GM21529 (cell line): ENCODE results near the gene MSI2.

Source experiments
- ATAC-seq: cut with Tn5 transposase; IDR thresholded peaks from one replicate; pipeline ENCODE4 v1.9.1; 2021; ENCODE audit not compliant: unreplicated experiment

Gene MSI2

DNA sequence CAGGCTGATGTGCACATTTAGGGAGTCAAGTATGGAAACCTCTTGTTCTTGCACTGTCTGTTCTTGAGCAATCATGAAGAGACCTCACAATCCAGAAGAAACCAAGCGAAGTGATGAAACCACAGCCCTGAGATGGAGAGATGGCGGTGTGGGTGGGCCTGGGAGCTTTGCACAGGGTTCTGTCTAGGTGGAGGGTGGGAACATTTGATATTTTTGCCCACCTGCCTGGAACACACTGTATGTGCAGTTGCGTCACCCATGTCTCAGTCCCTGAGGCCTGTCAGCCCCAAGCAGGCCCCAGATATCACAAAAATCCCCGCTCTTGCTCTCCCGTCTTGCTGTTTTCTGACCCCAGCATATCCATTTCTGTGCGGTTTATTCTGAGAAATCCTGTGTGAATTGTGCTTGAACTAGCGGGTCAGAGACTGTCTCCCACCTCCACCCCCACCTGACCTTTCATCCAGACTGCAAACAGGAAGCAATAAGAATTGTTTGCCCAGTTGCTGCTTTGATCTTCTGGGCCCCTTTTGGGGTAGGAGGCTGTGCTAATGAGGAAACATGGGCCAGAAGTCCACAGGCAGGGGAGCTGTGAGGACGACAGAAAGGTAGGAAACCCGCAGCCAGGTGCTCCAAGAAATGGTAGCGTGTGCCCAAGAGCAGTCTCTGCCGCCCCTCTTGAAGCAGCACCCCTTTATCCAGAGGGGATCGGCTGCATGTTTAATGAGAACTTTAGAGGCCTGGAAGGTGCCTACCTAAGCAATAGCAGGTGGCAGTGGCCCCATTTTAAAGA, 304.9 kb downstream of the MSI2 start:
- no peak for ATAC-seq

- no peak for ATAC-seq
Measured at GRCh38 chr17:57562184-57562698, 305.9 kb downstream of the MSI2 start.

GRCh38 chr17:57563958-57564357, 307.6 kb downstream of the MSI2 start:
- no peak for ATAC-seq

DNA sequence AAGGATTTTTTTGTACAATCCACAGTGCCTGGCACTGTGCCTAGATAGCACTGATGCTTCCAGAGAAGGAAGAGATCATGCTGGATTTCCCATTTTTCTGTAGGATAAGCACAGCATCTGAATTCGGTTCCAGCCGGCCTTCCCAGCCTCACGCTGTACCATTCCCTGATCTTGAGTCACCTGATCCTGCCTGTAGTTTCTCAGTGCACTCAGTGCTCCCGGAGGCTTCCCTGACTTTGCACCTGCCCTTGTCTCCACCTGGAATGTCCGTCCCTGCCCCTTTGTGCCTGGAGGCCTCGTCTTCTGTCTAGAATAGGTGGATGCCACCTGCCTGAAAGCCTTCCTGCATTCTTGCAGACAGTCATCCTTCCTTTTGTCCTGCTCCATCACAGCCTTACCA, 308.9 kb downstream of the MSI2 start:
- no peak for ATAC-seq

- ATAC-seq = no peak
Measured at GRCh38 chr17:57566721-57567120, 310.4 kb downstream of the MSI2 start.

DNA sequence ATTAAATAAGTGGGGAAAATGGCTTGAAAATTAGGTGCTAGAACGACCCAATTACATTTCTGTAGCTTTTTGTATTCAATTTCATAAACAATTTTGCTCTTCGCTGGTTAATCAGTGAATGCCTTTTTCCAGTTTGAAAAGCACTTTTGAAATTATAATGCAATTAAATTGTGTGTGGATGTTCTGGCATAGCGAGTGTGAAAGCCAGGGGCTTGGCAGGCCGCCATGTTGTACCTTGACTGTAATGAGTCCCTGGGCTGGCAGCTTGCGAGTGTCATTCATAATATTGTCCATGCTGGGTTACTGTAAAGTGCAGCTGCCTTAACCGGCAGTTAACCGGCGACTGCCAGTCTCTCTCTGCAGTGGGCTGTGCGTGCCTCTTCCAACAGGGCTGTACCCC, 310.9 kb downstream of the MSI2 start:
- ATAC-seq = no peak

DNA sequence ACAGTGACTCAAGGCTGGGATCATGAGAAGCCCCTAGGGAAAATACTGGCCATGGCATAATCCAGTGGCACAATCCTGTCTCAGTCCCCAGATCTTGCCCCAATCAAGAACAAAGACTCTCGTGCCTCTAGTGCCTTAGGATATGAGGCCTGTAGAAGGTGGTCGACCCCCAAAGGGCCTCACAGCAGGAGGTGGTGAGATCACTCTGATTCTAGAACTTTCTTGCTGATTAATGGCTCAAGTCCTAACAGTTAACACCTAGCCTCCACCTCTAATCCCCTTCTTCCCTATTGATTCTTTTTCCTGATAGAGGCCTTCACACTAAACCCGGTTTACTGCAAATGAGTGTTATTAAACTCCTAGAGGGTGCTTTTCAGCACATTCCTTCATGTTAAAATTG, 312.0 kb downstream of the MSI2 start:
- ATAC-seq = no peak

GRCh38 chr17:57569021-57569420, 312.7 kb downstream of the MSI2 start:
- no peak for ATAC-seq

DNA sequence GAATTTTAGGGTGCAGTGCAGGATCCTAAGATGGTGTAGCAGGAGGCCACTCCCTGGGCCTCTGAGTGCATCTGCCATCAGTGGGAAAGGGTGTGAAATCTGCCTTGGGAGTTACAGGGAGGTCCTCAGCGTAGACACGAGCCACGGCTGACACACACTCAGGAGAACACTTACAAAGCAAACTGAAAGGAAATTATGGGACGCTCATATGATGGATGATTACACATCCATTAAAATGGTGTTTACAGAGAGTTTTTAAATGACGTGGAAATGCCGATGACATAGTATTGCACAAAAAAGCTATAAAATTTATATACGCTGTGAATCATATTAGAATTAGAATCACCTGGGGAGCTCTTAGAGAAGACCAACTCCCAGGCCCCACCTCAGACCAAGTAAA, 313.5 kb downstream of the MSI2 start:
- ATAC-seq = no peak

DNA sequence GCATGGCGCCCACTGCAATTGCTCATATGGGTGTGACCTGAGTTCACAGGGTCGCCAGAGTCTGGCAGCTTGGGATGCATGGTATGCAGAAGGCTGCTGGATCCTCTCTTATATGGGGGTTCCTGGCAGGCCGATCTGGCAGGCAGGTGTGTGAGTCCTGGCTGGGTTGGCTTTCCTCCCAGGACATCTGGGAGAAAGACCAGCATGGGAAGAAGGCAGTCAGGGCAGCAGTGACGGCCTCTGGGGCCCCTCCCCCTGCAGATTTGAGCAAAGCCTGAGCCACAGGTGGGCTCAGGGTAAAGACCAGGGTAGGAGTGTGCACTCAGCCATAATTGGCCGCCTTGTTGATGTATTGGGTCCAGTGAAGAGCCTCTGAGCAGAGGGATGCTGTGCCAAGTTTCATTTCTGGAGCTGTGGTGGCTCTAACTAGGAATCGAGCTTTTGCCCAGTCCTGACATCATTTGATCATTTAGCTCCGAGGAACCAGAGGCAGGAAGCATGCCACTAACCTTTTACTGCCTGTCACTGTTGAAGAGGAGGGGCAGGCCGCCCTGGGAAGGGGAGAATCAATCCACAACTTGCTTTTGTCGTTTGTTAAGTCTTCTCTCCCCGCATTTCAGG, 314.5 kb downstream of the MSI2 start:
- no peak for ATAC-seq

DNA sequence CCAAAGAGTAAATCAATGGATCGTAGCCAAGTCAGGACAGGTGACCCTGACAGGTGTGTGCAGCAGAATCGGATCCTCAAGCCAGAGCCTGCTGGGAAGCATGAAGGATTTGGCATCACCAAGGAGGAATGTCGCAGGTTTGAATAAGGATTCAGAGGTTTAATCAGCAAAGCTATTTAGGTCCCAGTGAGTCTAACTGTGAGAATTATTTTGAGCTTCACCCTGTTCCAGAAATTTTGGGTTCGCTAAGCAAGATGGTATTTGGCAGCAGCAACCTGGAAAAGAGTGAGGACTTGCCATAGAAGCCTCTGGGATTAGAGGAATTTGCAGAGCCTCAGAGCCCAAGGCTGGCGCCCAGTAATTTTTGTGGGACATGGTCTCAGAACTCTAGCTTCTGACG, 315.7 kb downstream of the MSI2 start:
- no peak for ATAC-seq

GRCh38 chr17:57572600-57572999, 316.3 kb downstream of the MSI2 start:
- ATAC-seq = no peak

DNA sequence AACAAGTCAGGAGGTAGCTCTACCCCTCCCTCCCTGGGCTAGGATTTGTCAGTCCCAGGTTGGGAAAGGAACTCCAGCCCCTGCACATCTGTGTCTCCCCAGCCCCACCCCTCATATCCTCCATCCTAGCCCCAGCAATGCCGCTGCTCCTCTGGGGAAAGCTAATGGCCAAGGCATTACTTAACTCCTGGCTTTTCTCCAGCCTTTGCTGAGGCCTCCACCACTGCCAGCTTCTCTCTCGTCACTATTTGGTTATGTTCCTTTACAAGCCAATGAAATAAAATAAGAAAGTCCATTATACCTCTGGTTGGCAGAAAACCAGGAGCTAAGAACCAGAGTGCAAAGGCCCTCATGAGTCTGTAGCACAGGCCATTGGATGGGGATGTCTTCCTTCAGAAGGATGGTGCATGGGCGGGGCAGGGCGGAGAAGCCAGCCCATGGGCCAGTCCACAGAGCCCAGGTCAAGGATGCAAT, 317.8 kb downstream of the MSI2 start:
- no peak for ATAC-seq

- ATAC-seq = no peak
Measured at GRCh38 chr17:57576744-57577143, 320.4 kb downstream of the MSI2 start.

GRCh38 chr17:57577751-57578607, 321.7 kb downstream of the MSI2 start:
- no peak for ATAC-seq

GRCh38 chr17:57578608-57579225, 322.4 kb downstream of the MSI2 start:
- no peak for ATAC-seq

- ATAC-seq = no peak
Measured at GRCh38 chr17:57579245-57579644, 322.9 kb downstream of the MSI2 start.

DNA sequence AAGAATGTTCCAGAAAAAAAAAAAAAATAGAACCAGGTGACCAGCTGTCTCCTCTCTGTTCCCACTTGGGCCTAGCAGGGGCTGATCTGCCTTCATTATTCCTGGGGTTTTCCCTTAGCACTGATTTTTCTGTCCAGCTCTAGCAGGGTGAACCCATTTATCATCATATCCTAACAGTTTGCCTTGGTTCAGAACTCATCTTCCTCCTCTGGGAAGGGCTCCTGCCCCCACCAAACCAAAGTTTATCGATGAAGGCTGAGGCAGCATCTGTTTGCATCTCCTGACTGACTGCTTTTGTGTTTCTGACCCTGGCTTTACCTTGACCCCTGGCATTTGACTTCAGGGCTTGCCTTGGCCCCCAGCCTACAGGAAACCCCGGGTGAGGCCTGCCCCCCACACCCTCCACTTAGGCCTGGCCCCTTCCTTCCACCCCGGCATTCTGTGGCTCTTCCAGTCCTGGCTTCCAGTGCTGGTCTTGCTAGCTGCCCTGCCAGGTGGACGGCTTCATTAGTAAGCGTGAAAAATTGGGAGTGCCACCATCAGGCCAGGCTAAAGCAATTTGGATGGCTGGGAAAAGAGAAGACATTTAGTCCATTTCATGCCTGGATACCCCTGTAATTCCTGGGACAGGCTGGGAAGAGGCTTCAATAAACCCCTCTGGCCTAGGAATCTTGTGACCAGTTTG, 323.9 kb downstream of the MSI2 start:
- ATAC-seq = no peak

DNA sequence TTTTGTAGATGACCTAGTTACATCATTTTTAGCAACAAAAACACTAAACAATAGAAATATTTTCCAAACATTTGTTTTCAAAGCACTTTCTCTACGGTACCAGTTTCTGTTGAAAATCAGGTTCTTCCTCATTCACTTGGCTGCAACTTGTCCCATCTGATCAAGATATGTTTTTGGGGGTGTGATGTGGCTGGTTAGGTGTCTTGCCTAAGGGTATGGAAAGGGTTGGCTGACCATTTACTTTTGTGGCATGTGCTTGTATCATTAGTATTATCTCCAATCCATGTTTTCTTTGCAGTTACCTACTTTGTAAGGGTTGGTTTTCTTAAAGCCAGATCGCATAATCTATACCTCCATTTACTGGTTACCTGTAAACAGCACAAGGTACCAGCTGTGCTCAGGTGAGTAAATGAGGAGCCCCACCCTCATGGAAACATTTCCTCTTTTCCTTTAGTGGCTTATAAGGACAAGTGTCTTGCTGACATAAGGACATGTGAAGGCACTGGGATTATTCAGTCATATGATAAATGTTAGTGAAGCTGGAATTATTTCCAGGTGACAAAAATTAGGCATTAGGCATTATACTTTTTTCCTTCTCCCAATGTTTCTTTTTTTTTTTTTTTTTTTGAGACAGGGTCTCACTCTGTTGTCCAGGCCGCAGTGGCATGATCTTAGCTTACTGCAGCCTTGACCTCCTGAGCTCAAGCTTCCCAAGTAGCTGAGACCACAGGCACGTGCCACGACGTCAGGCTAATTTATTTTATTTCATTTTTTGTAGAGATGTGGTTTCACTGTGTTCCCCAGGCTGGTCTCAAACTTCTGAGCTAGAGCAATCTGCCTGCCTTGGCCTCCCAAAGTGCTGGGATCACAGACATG, 326.8 kb downstream of the MSI2 start:
- ATAC-seq = no peak
